Endothelial cell (in vitro differentiated cells): ENCODE data around the gene PDGFC. TPM values are rescaled to one million over a fixed set of nuclear protein-coding genes. Genes with fewer than 3 reads are reported as not detected.

Experiments
- DNase-seq: peaks from one replicate; pipeline ENCODE4 v3.0.0; 2021; ENCODE audit warnings: low spot score
- H3K27ac Mint-ChIP-seq: one replicate; pipeline ENCODE4 v1.8.0; 2021; ENCODE audit warnings: mixed read lengths, inconsistent platforms; ENCODE audit not compliant: unreplicated experiment
- H3K27me3 Mint-ChIP-seq: one replicate; pipeline ENCODE4 v1.8.0; 2021; ENCODE audit warnings: mild to moderate bottlenecking, moderate library complexity, mixed read lengths, inconsistent platforms; ENCODE audit not compliant: unreplicated experiment
- H3K36me3 Mint-ChIP-seq: one replicate; pipeline ENCODE4 v1.8.0; 2021; ENCODE audit warnings: mild to moderate bottlenecking, low read depth, mixed read lengths, inconsistent platforms; ENCODE audit not compliant: unreplicated experiment
- H3K4me1 Mint-ChIP-seq: one replicate; pipeline ENCODE4 v1.8.0; 2021; ENCODE audit warnings: mild to moderate bottlenecking, mixed read lengths, inconsistent platforms; ENCODE audit not compliant: unreplicated experiment
- H3K4me3 Mint-ChIP-seq: one replicate; pipeline ENCODE4 v1.8.0; 2021; ENCODE audit warnings: mild to moderate bottlenecking, mixed read lengths, inconsistent platforms; ENCODE audit not compliant: unreplicated experiment
- H3K9me3 Mint-ChIP-seq: one replicate; pipeline ENCODE4 v1.8.0; 2021; ENCODE audit warnings: mixed read lengths, inconsistent platforms; ENCODE audit not compliant: unreplicated experiment
- CTCF ChIP-seq: fragments of 200-600 bp; sonication (generic); IDR thresholded peaks from one replicate; pipeline ENCODE4 v1.5.0; 2021; ENCODE audit warnings: antibody characterized with exemption; ENCODE audit not compliant: unreplicated experiment
- total RNA-seq: library from RNA; stranded (reverse); fragmentation: NEBNext Ultra II Directional; extraction: Animal tissue kit (Norgen Biotek cat#: 25700); gene quantifications from one replicate; pipeline ENCODE4 v1.2.1, GENCODE V29; 2021; ENCODE audit not compliant: unreplicated experiment

The PDGFC gene
- total RNA-seq, 1 donor from 2014 or later, result 22.0 TPM

DNA sequence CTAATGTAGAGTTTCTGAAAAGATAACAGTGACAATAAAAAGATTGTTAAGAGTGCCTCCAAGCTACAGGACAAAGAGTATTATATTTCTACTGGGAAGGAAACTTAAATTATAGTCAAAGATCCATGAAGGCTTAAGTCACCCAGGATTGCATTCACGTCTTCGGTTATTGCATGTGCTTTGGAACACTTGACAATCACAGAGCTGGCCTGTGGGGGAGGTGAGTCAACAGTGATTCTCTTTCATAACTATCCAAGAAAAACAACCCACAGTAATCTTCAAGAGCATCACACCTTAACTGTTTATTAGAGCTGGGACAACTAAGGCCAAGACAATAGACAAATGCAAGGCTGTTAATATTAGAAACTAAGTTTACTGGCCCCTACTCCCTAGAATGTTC is 40.3 kb downstream of the PDGFC start:
- TF ChIP-seq CTCF, result no peak
- Mint-ChIP-seq H3K27me3 (peaks cover 2% of the 10 kb centered on the region), H3K4me1 (no peaks in the 10 kb centered on the region), H3K4me3 (no peak overlapping the region), H3K27ac (no peak overlapping the region), H3K36me3 (no peaks in the 10 kb centered on the region), H3K9me3 (no peaks in the 10 kb centered on the region)
- no peak for DNase-seq

- H3K27ac Mint-ChIP-seq, result no peak overlapping the region
- peaks cover 8% of the 10 kb centered on the region for H3K4me1 Mint-ChIP-seq
- TF ChIP-seq CTCF, result no peak
- no peaks in the 10 kb centered on the region for H3K9me3 Mint-ChIP-seq
- H3K36me3 Mint-ChIP-seq, result no peaks in the 10 kb centered on the region
- H3K4me3 Mint-ChIP-seq, result no peak overlapping the region
- H3K27me3 Mint-ChIP-seq, result peaks cover 2% of the 10 kb centered on the region
- no peak for DNase-seq
Observed at GRCh38 chr4:156929386-156930105, 42.1 kb downstream of the PDGFC start.

GRCh38 chr4:156924774-156925315 is 46.8 kb downstream of the PDGFC start:
- Mint-ChIP-seq H3K4me1 (peaks cover 11% of the 10 kb centered on the region), H3K4me3 (no peak overlapping the region), H3K27ac (no peak overlapping the region), H3K36me3 (no peaks in the 10 kb centered on the region), H3K9me3 (no peaks in the 10 kb centered on the region), H3K27me3 (peaks cover 2% of the 10 kb centered on the region)
- TF ChIP-seq CTCF, result no peak
- DNase-seq, result no peak

- Mint-ChIP-seq H3K36me3 (no peaks in the 10 kb centered on the region), H3K9me3 (no peaks in the 10 kb centered on the region), H3K27me3 (peaks cover 2% of the 10 kb centered on the region), H3K27ac (no peak overlapping the region), H3K4me3 (no peak overlapping the region), H3K4me1 (peaks cover 11% of the 10 kb centered on the region)
- no peak for DNase-seq
- TF ChIP-seq CTCF, result no peak
Observed at GRCh38 chr4:156923525-156923924, 48.1 kb downstream of the PDGFC start.

GRCh38 chr4:156915221-156915620 is 56.4 kb downstream of the PDGFC start:
- Mint-ChIP-seq H3K4me1 (peaks cover 17% of the 10 kb centered on the region), H3K36me3 (peaks cover 10% of the 10 kb centered on the region), H3K27ac (no peak overlapping the region), H3K4me3 (no peak overlapping the region), H3K9me3 (no peaks in the 10 kb centered on the region), H3K27me3 (no peaks in the 10 kb centered on the region)
- no peak for TF ChIP-seq CTCF
- DNase-seq, result no peak
